ENCODE results near the gene ZNF587. TPM values are rescaled to one million over a fixed set of nuclear protein-coding genes. Genes with fewer than 3 reads are reported as not detected.

The ZNF587 gene
- total RNA-seq, 1 donor from 2014 or later, result 17.7 TPM

- peaks cover 14% of the 10 kb centered on the region for H3K4me1 ChIP-seq
- intact Hi-C loops (cut with DNase I), result no loop called here
- TF ChIP-seq POLR2AphosphoS5 (IDR thresholded peaks at IDR 0.05; ENCODE audit: insufficient read depth in 1 of 2, low read depth in 1 of 2), result no peak
- no peak for TF ChIP-seq POLR2A (IDR thresholded peaks at IDR 0.05)
- TF ChIP-seq, protein P1, sequence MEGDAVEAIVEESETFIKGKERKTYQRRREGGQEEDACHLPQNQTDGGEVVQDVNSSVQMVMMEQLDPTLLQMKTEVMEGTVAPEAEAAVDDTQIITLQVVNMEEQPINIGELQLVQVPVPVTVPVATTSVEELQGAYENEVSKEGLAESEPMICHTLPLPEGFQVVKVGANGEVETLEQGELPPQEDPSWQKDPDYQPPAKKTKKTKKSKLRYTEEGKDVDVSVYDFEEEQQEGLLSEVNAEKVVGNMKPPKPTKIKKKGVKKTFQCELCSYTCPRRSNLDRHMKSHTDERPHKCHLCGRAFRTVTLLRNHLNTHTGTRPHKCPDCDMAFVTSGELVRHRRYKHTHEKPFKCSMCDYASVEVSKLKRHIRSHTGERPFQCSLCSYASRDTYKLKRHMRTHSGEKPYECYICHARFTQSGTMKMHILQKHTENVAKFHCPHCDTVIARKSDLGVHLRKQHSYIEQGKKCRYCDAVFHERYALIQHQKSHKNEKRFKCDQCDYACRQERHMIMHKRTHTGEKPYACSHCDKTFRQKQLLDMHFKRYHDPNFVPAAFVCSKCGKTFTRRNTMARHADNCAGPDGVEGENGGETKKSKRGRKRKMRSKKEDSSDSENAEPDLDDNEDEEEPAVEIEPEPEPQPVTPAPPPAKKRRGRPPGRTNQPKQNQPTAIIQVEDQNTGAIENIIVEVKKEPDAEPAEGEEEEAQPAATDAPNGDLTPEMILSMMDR (IDR thresholded peaks at IDR 0.05), result no peak
- H3K27ac ChIP-seq, result no peak overlapping the region
- peaks cover 0 to 53% of the 10 kb centered on the region in 2 donors for H3K36me3 ChIP-seq
- peaks cover 12% of the 10 kb centered on the region for H3K9me3 ChIP-seq
- DNase-seq (ENCODE audit: extremely low spot score in 2 of 2), result no peak
- H3K27me3 ChIP-seq, result no peaks in the 10 kb centered on the region
- no peak overlapping the region for H3K4me3 ChIP-seq
Observed at GRCh38 chr19:57914531-57914930, 64.9 kb downstream of the ZNF587 start.

Other genes starting within 250 kb of the ZNF587 start
- 0.74 TPM for gene ZNF530, start 250.0 kb upstream of the ZNF587 start, total RNA-seq
- 9.1 TPM for gene ZNF134, start 235.6 kb upstream of the ZNF587 start, total RNA-seq
- 7.1 TPM for gene ZNF211, start 216.7 kb upstream of the ZNF587 start, total RNA-seq
- not detected for gene ZSCAN4, start 180.9 kb upstream of the ZNF587 start, total RNA-seq
- gene ZNF551, start 167.9 kb upstream of the ZNF587 start, total RNA-seq, result 16.9 TPM
- 2.2 TPM for gene ZNF154, start 140.7 kb upstream of the ZNF587 start, total RNA-seq
- 2.9 TPM for gene ZNF671, start 122.2 kb upstream of the ZNF587 start, total RNA-seq
- gene ZNF776, start 103.0 kb upstream of the ZNF587 start, total RNA-seq, result 6.9 TPM
- gene ZNF586, start 80.2 kb upstream of the ZNF587 start, total RNA-seq, result 24.3 TPM
- gene ZNF552, start 34.9 kb upstream of the ZNF587 start, total RNA-seq, result 24.1 TPM
- 17.9 TPM for gene ZNF587B, start 19.6 kb upstream of the ZNF587 start, total RNA-seq
- 13.3 TPM for gene ZNF814, start 39.2 kb downstream of the ZNF587 start, total RNA-seq
- gene ZNF417, start 66.7 kb downstream of the ZNF587 start, total RNA-seq, result 7.9 TPM
- 3.2 TPM for gene ZNF418, start 85.5 kb downstream of the ZNF587 start, total RNA-seq
- 3.7 TPM for gene ZNF256, start 97.8 kb downstream of the ZNF587 start, total RNA-seq
- 2.9 TPM for gene C19orf18, start 124.7 kb downstream of the ZNF587 start, total RNA-seq
- 10.1 TPM for gene ZNF606, start 153.0 kb downstream of the ZNF587 start, total RNA-seq
- gene ZSCAN1, start 184.2 kb downstream of the ZNF587 start, total RNA-seq, result not detected
- gene ZNF135, start 209.4 kb downstream of the ZNF587 start, total RNA-seq, result 5.4 TPM
- gene ZSCAN18, start 248.4 kb downstream of the ZNF587 start, total RNA-seq, result 61.4 TPM